Astrocyte (in vitro differentiated cells and primary cell): ENCODE results near the gene MMP19. TPM values are rescaled to one million over a fixed set of nuclear protein-coding genes. Genes with fewer than 3 reads are reported as not detected.

Experiments used
- DNase-seq: peaks from one replicate; pipeline ENCODE4 v3.0.0-alpha.2; 2010; ENCODE audit warnings: low read depth
- FAIRE-seq: peaks from 2 replicates; lab custom pipeline; 2011; peaks lifted over from hg19 to GRCh38; lab: Jason Lieb, UNC
- H2AFZ ChIP-seq: 2 replicates; pipeline ENCODE4 v1.6.0; 2012; ENCODE audit warnings: low read depth, low read length, inconsistent platforms
- H3K27ac ChIP-seq: 2 replicates; pipeline ENCODE4 v1.5.1; 2011; ENCODE audit warnings: low read depth, low read length, inconsistent platforms
- H3K27me3 ChIP-seq: 2 replicates; pipeline ENCODE4 v1.6.0; 2011; ENCODE audit warnings: low read length, inconsistent platforms; ENCODE audit not compliant: insufficient read depth
- H3K36me3 ChIP-seq: 2 replicates; pipeline ENCODE4 v1.5.1; 2011; ENCODE audit warnings: low read length, inconsistent platforms; ENCODE audit not compliant: insufficient read depth
- H3K4me1 ChIP-seq: 2 replicates; pipeline ENCODE4 v1.5.1; 2011; ENCODE audit warnings: low read length, inconsistent platforms; ENCODE audit not compliant: insufficient read depth
- H3K4me2 ChIP-seq: 2 replicates; pipeline ENCODE4 v1.6.0; 2012; ENCODE audit warnings: low read length, inconsistent platforms
- H3K4me3 ChIP-seq: 2 replicates; pipeline ENCODE4 v1.5.1; 2011; ENCODE audit warnings: low read depth, mild to moderate bottlenecking, low read length, inconsistent platforms; ENCODE audit not compliant: insufficient read depth
- H3K79me2 ChIP-seq: 2 replicates; pipeline ENCODE4 v1.6.0; 2012; ENCODE audit warnings: mild to moderate bottlenecking, low read length, inconsistent platforms; ENCODE audit not compliant: insufficient read depth
- H3K9ac ChIP-seq: 2 replicates; pipeline ENCODE4 v1.6.0; 2012; ENCODE audit warnings: mild to moderate bottlenecking, low read length, inconsistent platforms
- H3K9me3 ChIP-seq: 2 replicates; pipeline ENCODE4 v1.5.1; 2012; ENCODE audit warnings: low read depth, mild to moderate bottlenecking, low read length, inconsistent platforms; ENCODE audit not compliant: insufficient read depth
- H4K20me1 ChIP-seq: 2 replicates; pipeline ENCODE4 v1.6.0; 2012; ENCODE audit warnings: low read length, inconsistent platforms; ENCODE audit not compliant: insufficient read depth
- H3K27ac Mint-ChIP-seq: one replicate; pipeline ENCODE4 v1.8.0; 2021; ENCODE audit warnings: mild to moderate bottlenecking, mixed read lengths; ENCODE audit not compliant: unreplicated experiment
- H3K27me3 Mint-ChIP-seq: one replicate; pipeline ENCODE4 v1.8.0; 2021; ENCODE audit warnings: low read depth, mixed read lengths; ENCODE audit not compliant: unreplicated experiment
- H3K36me3 Mint-ChIP-seq: one replicate; pipeline ENCODE4 v1.8.0; 2021; ENCODE audit warnings: low read depth, mixed read lengths; ENCODE audit not compliant: unreplicated experiment
- H3K4me1 Mint-ChIP-seq: one replicate; pipeline ENCODE4 v1.8.0; 2021; ENCODE audit warnings: low read depth, mixed read lengths; ENCODE audit not compliant: unreplicated experiment
- H3K4me3 Mint-ChIP-seq: one replicate; pipeline ENCODE4 v1.8.0; 2021; ENCODE audit warnings: mild to moderate bottlenecking, moderate library complexity, mixed read lengths; ENCODE audit not compliant: unreplicated experiment
- H3K9me3 Mint-ChIP-seq: one replicate; pipeline ENCODE4 v1.8.0; 2021; ENCODE audit warnings: mild to moderate bottlenecking, mixed read lengths; ENCODE audit not compliant: unreplicated experiment
- CTCF ChIP-seq: IDR thresholded peaks from 2 replicates; pipeline ENCODE4 v1.5.1; 2011; ENCODE audit warnings: low read depth, mild to moderate bottlenecking, inconsistent platforms, low read length, moderate library complexity; ENCODE audit not compliant: insufficient read depth
- EZH2 ChIP-seq: IDR thresholded peaks from 2 replicates; pipeline ENCODE4 v1.6.1; 2012; ENCODE audit warnings: mild to moderate bottlenecking, low read length, inconsistent platforms; ENCODE audit not compliant: insufficient read depth
- total RNA-seq: library from RNA; stranded (reverse); gene quantifications from 2 replicates; pipeline ENCODE4 v1.2.1, GENCODE V29; 2021

Gene MMP19
- total RNA-seq, 1 donor from 2014 or later: 4.7 TPM

- Histone ChIP-seq H3K79me2 (peaks cover 23% of the 10 kb centered on the region), H4K20me1 (no peaks in the 10 kb centered on the region), H3K27me3 (no peaks in the 10 kb centered on the region), H3K4me2 (no peak overlapping the region), H3K36me3 (peaks cover under 1% of the 10 kb centered on the region), H3K4me3 (no peak overlapping the region), H3K9ac (no peak overlapping the region), H2AFZ (no peak overlapping the region), H3K27ac (no peak overlapping the region), H3K9me3 (no peaks in the 10 kb centered on the region), H3K4me1 (peaks cover 16% of the 10 kb centered on the region)
- no peaks in the 10 kb centered on the region for H3K27me3 Mint-ChIP-seq
- H3K36me3 Mint-ChIP-seq: peaks cover 8% of the 10 kb centered on the region
- DNase-seq (no peak), FAIRE-seq (no peak)
- TF ChIP-seq CTCF: no peak
- no peak for TF ChIP-seq EZH2
- H3K4me1 Mint-ChIP-seq: peaks cover 9% of the 10 kb centered on the region
- H3K27ac Mint-ChIP-seq: no peak overlapping the region
- H3K4me3 Mint-ChIP-seq: no peak overlapping the region
- no peaks in the 10 kb centered on the region for H3K9me3 Mint-ChIP-seq
Observed at GRCh38 chr12:55833056-55833455, 9.7 kb downstream of the MMP19 start.

GRCh38 chr12:55831447-55831815 is 11.3 kb downstream of the MMP19 start:
- H2AFZ ChIP-seq: peak overlapping the region; percentile 79
- no peaks in the 10 kb centered on the region for H3K27me3 Mint-ChIP-seq
- DNase-seq (no peak), FAIRE-seq (no peak)
- peak overlapping the region; percentile 93 for H3K9ac ChIP-seq
- H3K4me1 Mint-ChIP-seq: peaks cover 18% of the 10 kb centered on the region
- peaks cover 2% of the 10 kb centered on the region for H3K36me3 ChIP-seq
- no peaks in the 10 kb centered on the region for H4K20me1 ChIP-seq
- H3K4me2 ChIP-seq: peak overlapping the region; percentile 97
- H3K27ac ChIP-seq: peak overlapping the region; percentile 84
- no peaks in the 10 kb centered on the region for H3K9me3 ChIP-seq
- peaks cover 39% of the 10 kb centered on the region for H3K79me2 ChIP-seq
- H3K4me3 ChIP-seq: peak overlapping the region; percentile 92
- H3K4me3 Mint-ChIP-seq: peak overlapping the region; percentile 99
- H3K9me3 Mint-ChIP-seq: no peaks in the 10 kb centered on the region
- no peak for TF ChIP-seq EZH2
- TF ChIP-seq CTCF: no peak
- no peaks in the 10 kb centered on the region for H3K27me3 ChIP-seq
- H3K36me3 Mint-ChIP-seq: peaks cover 10% of the 10 kb centered on the region
- H3K27ac Mint-ChIP-seq: peak overlapping the region; percentile 92
- peaks cover 19% of the 10 kb centered on the region for H3K4me1 ChIP-seq

DNA sequence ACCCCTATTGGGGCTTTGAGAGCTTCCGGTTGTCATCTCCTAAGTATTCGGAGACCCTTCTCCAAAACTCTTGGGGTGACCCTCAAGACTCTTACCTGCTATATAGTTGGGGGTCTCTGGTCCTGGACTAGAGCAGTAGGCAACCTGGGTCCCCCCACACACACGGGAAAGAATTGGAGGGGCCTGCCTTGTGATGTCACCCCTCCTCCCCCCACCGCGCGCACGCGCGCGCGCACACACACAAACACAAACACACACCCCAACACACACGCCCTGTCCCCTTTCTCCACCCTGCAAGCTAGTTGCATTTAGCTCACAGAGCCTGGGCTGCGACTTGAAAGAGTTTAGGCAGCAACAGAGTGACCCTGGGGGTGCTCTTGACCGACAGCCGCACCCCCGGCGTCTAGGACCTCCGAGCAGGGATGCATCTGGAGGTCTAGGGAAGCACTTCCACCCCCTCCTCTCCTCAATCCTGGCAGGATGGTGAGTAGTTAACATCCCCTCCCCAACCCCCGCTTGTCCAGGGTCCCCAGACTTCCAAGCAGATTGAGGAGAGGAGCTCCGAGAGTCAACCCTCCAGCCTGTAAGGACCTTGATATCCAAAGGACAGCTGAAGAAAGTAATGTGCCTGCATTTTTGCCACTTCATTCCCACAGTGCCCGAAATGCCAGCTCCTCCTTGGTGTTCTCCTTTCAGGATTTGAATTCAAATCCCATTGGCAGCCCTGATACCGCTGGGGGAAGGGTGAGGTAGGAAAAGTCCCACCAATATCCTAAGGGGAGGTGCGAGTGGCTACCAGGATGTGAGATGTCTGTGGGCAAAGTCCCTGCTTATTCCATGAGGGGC is 11.9 kb downstream of the MMP19 start:
- H3K4me3 ChIP-seq: peak overlapping the region; percentile 92
- H3K4me1 ChIP-seq: peaks cover 19% of the 10 kb centered on the region
- H3K9ac ChIP-seq: peak overlapping the region; percentile 93
- no peaks in the 10 kb centered on the region for H3K9me3 ChIP-seq
- H3K27ac Mint-ChIP-seq: peak overlapping the region; percentile 92
- no peaks in the 10 kb centered on the region for H4K20me1 ChIP-seq
- no peaks in the 10 kb centered on the region for H3K27me3 Mint-ChIP-seq
- peak overlapping the region; percentile 99 for H3K4me3 Mint-ChIP-seq
- DNase-seq (peak; percentile 47), FAIRE-seq (no peak)
- no peaks in the 10 kb centered on the region for H3K9me3 Mint-ChIP-seq
- peaks cover 2% of the 10 kb centered on the region for H3K36me3 ChIP-seq
- H3K27me3 ChIP-seq: no peaks in the 10 kb centered on the region
- H3K79me2 ChIP-seq: peaks cover 45% of the 10 kb centered on the region
- TF ChIP-seq CTCF: no peak
- TF ChIP-seq EZH2: no peak
- peak overlapping the region; percentile 79 for H2AFZ ChIP-seq
- H3K27ac ChIP-seq: peak overlapping the region; percentile 84
- peak overlapping the region; percentile 97 for H3K4me2 ChIP-seq
- H3K4me1 Mint-ChIP-seq: peaks cover 20% of the 10 kb centered on the region
- H3K36me3 Mint-ChIP-seq: peaks cover 12% of the 10 kb centered on the region
